Astrocyte (in vitro differentiated cells and primary cell): ENCODE data around the gene SLC25A42.

Experiments
- EZH2 ChIP-seq: IDR thresholded peaks from 2 replicates; pipeline ENCODE4 v1.6.1; 2012; ENCODE audit warnings: mild to moderate bottlenecking, low read length, inconsistent platforms; ENCODE audit not compliant: insufficient read depth
- TF ChIP-seq, protein P1 (sequence below): IDR thresholded peaks from 2 replicates; pipeline ENCODE4 v1.5.1; 2011; ENCODE audit warnings: low read depth, mild to moderate bottlenecking, inconsistent platforms, low read length, moderate library complexity; ENCODE audit not compliant: insufficient read depth

DNA sequence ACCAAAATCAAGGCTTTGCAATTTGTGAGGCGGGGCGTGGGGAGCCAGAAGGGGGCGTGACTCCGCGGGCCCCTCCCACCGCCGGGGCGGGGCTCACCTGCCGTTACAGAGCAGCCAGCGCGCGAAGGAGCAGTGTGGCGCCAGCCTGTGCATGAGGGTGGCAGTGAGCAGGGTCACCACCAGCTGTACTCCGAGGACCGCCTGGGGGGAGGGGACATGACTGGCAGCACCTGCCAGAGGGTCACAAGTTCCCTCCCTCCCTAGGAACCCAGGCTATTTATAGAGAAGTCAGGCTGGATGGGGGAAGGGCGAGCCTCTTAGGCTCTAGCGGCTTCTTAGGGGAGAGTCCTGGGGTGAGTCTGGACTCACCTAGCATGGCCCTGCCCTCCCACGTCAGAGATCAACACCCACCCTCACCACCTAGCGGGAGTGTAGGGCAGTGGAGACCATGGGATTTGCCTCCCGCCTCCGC, 70.9 kb downstream of the SLC25A42 start:
- TF ChIP-seq, protein P1, sequence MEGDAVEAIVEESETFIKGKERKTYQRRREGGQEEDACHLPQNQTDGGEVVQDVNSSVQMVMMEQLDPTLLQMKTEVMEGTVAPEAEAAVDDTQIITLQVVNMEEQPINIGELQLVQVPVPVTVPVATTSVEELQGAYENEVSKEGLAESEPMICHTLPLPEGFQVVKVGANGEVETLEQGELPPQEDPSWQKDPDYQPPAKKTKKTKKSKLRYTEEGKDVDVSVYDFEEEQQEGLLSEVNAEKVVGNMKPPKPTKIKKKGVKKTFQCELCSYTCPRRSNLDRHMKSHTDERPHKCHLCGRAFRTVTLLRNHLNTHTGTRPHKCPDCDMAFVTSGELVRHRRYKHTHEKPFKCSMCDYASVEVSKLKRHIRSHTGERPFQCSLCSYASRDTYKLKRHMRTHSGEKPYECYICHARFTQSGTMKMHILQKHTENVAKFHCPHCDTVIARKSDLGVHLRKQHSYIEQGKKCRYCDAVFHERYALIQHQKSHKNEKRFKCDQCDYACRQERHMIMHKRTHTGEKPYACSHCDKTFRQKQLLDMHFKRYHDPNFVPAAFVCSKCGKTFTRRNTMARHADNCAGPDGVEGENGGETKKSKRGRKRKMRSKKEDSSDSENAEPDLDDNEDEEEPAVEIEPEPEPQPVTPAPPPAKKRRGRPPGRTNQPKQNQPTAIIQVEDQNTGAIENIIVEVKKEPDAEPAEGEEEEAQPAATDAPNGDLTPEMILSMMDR: no peak
- TF ChIP-seq EZH2: no peak
